Lower leg skin (tissue), 4 donors: ENCODE results near the gene NCBP3. TPM values are rescaled to one million over a fixed set of nuclear protein-coding genes. Genes with fewer than 3 reads are reported as not detected.

Source experiments
- DNase-seq, 2 donors: peaks; one replicate each; pipeline ENCODE4 v3.0.0-alpha.2; 2019; ENCODE audit warnings: low spot score in 2 of 2
- H3K4me3 ChIP-seq: fragments of 200-600 bp; sonication (generic); 2 replicates; pipeline ENCODE4 v1.5.1; 2017; ENCODE audit warnings: mild to moderate bottlenecking, low read depth; ENCODE audit not compliant: poor library complexity, severe bottlenecking
- POLR2A ChIP-seq, 2 donors: fragments of 450-650 bp; IDR thresholded peaks; one replicate each; pipeline ENCODE4 v1.6.1; 2016 to 2017; ENCODE audit warnings: antibody characterized with exemption in 2 of 2, mild to moderate bottlenecking in 1 of 2, moderate library complexity in 1 of 2
- WGBS, 2 donors: methylation state at CpG; one replicate each; pipeline ENCODE4 v1.1.5; 2018; 5-methylcytosine and 5-hydroxymethylcytosine counted together
- intact Hi-C: fragments of 100-400 bp; cut with DNase I; formaldehyde crosslinking; loops from one replicate; pipeline ENCODE4 v1.15.0; 2023; ENCODE audit warnings: low total_unique reads
- total RNA-seq, 4 donors: library from RNA; depleted of rRNA; stranded (reverse); fragments of >200 nt; gene quantifications; one replicate each; pipeline ENCODE4 v1.1.0, GENCODE V29; 2016
- TF ChIP-seq, protein P1 (sequence below), 3 donors: fragments of 450-650 bp; IDR thresholded peaks; one replicate each; pipeline ENCODE4 v1.5.1; 2016; ENCODE audit warnings: antibody characterized with exemption in 3 of 3, mild to moderate bottlenecking in 3 of 3, moderate library complexity in 2 of 3

NCBP3 gene
- total RNA-seq, 4 donors from 2014 or later = 21.6 to 24.4 (median 23.3) TPM

DNA sequence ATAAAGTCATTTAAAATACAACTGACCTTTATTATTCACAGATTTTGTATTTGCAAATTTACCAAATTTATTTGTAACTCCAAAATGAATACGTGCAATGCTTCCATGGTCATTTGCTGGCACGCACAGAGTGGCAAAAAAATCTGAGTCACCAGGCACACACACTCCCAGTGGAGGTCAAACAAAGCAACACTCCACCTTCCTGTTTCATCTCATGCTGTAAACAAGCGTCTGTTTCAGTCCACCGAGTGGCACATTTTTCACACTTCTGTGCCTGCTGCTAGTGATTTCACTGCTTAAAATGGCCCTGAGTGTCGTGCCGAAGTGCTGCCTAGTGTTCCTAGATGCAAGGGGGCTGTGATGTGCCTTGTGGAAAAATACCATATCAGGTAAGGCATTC, 27.3 kb downstream of the NCBP3 start:
- TF ChIP-seq POLR2A (IDR thresholded peaks at IDR 0.05) = no peak
- TF ChIP-seq, protein P1, sequence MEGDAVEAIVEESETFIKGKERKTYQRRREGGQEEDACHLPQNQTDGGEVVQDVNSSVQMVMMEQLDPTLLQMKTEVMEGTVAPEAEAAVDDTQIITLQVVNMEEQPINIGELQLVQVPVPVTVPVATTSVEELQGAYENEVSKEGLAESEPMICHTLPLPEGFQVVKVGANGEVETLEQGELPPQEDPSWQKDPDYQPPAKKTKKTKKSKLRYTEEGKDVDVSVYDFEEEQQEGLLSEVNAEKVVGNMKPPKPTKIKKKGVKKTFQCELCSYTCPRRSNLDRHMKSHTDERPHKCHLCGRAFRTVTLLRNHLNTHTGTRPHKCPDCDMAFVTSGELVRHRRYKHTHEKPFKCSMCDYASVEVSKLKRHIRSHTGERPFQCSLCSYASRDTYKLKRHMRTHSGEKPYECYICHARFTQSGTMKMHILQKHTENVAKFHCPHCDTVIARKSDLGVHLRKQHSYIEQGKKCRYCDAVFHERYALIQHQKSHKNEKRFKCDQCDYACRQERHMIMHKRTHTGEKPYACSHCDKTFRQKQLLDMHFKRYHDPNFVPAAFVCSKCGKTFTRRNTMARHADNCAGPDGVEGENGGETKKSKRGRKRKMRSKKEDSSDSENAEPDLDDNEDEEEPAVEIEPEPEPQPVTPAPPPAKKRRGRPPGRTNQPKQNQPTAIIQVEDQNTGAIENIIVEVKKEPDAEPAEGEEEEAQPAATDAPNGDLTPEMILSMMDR (IDR thresholded peaks at IDR 0.05) = no peak
- H3K4me3 ChIP-seq = no peak overlapping the region
- 78 to 81% methylated on average over 6 of the region's 6 CpGs for WGBS, 2 donors
- DNase-seq = no peak
- intact Hi-C loops = no loop called here

DNA sequence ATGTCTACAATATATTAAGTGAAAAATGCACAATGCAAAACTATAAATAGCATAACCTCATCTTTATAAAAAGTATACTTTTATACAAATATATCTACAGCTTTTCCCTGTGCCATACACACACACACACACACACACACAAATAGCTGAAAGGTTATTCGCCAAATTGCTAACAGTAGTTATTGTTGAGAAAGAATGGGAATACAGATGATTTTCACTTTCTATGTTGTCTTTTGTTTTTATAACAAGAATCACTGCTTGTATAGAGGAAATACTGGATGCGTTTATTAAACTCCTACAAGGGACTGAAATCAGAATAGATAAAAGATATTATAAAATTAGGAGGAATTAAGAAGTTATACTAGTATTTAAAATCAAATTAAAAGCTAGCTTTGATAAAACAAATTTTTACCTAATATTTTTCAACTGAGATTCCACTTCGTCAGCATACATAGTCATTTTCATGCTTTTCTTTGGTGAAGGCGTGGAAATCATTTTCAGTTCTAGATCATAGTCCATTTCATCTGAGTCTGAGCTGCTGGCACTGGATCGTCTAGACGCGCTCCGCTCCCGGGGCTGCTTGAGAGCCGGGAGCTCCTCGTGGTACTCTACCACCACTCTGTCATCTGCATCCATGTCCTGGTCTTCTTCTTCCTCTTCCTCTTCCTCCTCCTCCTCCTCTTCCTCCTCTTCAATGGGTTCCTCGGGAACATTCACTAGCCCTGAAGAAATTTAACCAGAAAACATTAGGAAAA, 28.0 kb downstream of the NCBP3 start:
- no peak overlapping the region for H3K4me3 ChIP-seq
- no peak for DNase-seq
- intact Hi-C loops = no loop called here
- WGBS, 2 donors = 89 to 91% methylated on average over 12 of the region's 12 CpGs
- TF ChIP-seq POLR2A (IDR thresholded peaks at IDR 0.05) = no peak
- TF ChIP-seq, protein P1 (IDR thresholded peaks at IDR 0.05) = no peak

DNA sequence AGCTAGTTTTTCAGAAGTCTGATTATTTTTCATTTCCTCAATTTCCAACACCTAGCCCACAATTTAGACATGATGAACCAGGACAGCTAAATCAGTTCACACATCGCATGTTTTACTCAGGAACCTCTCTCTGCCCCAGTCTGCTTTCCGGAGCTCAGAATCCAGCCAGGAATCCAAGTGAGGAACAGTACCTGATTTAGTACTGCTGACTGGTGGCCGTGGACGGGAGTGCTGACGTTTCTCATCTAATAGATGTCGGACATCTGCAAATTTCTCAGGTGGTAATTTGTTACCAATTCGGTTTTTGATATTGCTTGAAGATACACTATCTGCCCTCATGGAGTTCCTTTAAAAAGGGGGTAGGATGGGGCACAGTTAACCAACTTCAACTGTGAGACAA, 30.1 kb downstream of the NCBP3 start:
- TF ChIP-seq POLR2A (IDR thresholded peaks at IDR 0.05) = no peak
- intact Hi-C loops = no loop called here
- 78 to 84% methylated on average over 7 of the region's 7 CpGs for WGBS, 2 donors
- no peak for DNase-seq
- no peak overlapping the region for H3K4me3 ChIP-seq

DNA sequence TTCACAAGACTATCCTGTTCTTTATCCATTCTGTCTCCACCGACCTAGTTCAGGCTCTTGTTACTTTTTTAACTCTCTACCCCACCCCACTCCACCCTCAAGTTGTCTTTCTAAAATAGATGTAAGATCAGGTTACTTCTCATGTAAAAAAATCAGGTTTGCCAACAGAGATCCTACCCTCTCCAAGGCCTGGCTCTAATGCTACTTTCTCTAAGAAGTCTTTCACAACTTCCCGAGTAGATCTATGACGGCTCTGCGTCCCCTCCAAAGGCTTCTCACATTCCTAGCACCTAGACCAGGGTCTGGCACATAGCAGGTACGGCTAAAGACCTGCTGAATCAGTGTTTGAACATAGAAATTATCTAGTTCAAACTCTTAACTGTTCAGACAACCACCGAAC, 30.9 kb downstream of the NCBP3 start:
- TF ChIP-seq POLR2A (IDR thresholded peaks at IDR 0.05) = no peak
- TF ChIP-seq, protein P1 (IDR thresholded peaks at IDR 0.05) = no peak
- intact Hi-C loops = no loop called here
- WGBS, 2 donors = 78% methylated on average over 6 of the region's 6 CpGs

DNA sequence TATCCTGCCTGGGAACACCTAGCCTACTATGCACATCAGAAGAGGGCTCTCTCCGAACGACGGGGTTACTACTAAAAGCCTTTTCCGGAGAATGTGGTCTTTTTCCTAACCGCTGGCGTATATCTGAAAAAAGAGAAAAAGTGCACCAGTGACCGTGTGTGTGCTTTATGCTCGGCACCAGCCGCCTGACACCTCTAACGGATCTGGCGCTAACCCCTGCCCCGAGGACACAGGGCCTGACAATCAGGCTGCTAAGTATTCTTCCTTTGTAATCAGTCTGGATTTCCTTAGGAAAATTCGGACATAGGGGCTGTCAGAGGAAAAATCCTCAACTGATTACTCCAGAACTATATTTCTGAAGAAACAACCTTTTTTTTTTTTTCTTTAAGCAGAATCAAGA, 31.7 kb downstream of the NCBP3 start:
- DNase-seq = peak in 1 of 2 donors; percentile 74
- WGBS, 2 donors = 86 to 92% methylated on average over 13 of the region's 13 CpGs
- TF ChIP-seq, protein P1 (IDR thresholded peaks at IDR 0.05) = no peak
- no peak for TF ChIP-seq POLR2A (IDR thresholded peaks at IDR 0.05)
- no peak overlapping the region for H3K4me3 ChIP-seq
- intact Hi-C loops = no loop called here

More for the DNA sequence above, 30.9 kb downstream of the NCBP3 start:
- no peak for DNase-seq
- H3K4me3 ChIP-seq = no peak overlapping the region

DNA sequence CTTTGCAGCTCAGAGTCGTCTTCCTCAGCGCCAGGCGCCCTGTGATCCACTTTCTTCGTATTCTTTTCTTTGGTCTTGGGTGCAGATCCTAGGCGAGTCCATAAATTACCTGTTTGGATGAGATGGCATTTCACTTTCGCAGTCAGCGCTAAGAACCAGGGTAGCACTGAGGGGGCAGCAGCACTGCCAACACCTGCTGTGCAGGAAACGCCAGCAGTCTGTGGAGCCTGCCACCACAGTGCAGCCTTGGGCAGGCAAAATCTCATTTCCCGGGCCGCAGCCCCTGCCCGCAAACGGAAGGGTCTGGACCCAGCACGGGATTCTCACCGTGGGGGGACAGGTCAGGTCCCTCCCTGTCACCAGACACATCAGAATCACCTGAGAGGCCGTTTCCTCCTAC, 32.9 kb downstream of the NCBP3 start:
- H3K4me3 ChIP-seq = no peak overlapping the region
- peak in 1 of 2 donors; percentile 50 for DNase-seq
- intact Hi-C loops = no loop called here
- TF ChIP-seq POLR2A (IDR thresholded peaks at IDR 0.05) = no peak
- TF ChIP-seq, protein P1 (IDR thresholded peaks at IDR 0.05) = no peak
- WGBS, 2 donors = 72 to 81% methylated on average over 15 of the region's 15 CpGs
